ENCODE data around the gene MEGF11.

MEGF11 gene

DNA sequence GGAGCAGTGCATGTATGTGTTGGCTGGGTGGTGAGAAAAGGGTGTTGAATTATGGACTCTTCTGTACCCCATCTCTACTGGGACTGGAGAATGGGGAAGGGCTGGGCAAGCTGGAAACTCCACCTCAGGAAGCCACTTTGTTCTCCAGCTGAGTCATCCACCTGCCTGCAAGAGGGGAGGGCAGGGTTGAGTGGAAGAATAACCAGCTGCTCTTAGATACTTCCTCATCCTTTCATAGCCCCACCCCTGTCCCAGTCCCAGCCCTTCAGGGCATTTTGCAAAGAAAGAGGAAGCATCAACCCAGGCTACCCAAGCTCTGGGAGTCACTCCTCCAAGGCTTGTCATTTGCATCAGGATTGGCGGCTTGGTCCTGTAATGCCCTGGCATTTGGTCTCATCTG, 351.2 kb downstream of the MEGF11 start:
- DNase-seq (ENCODE audit: insufficient read length, low spot score) (no peak), FAIRE-seq (no peak)
- TF ChIP-seq, protein P1, sequence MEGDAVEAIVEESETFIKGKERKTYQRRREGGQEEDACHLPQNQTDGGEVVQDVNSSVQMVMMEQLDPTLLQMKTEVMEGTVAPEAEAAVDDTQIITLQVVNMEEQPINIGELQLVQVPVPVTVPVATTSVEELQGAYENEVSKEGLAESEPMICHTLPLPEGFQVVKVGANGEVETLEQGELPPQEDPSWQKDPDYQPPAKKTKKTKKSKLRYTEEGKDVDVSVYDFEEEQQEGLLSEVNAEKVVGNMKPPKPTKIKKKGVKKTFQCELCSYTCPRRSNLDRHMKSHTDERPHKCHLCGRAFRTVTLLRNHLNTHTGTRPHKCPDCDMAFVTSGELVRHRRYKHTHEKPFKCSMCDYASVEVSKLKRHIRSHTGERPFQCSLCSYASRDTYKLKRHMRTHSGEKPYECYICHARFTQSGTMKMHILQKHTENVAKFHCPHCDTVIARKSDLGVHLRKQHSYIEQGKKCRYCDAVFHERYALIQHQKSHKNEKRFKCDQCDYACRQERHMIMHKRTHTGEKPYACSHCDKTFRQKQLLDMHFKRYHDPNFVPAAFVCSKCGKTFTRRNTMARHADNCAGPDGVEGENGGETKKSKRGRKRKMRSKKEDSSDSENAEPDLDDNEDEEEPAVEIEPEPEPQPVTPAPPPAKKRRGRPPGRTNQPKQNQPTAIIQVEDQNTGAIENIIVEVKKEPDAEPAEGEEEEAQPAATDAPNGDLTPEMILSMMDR (IDR thresholded peaks at IDR 0.05; ENCODE audit: insufficient read depth, missing control alignments) = no peak

DNA sequence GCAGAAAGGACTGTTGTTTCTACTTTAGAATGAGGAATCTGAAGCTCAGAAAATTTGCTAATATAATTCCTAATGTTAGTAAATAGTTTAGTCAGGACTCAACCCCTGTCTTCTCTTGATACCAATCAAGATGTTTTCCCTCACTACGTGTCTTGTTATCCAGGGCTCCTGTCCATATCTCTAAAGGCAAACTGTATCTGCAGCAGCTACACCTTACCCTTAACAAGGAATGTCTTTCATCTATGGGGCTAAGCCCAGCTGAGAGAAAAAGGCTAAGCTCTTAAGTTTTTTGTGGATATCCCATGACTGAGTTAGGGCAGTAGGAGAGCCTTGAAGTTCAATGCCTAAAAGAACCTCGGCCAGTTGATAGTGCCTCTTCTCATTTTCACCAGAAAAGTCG, 351.7 kb downstream of the MEGF11 start:
- TF ChIP-seq, protein P1 (IDR thresholded peaks at IDR 0.05; ENCODE audit: insufficient read depth, missing control alignments) = no peak

DNA sequence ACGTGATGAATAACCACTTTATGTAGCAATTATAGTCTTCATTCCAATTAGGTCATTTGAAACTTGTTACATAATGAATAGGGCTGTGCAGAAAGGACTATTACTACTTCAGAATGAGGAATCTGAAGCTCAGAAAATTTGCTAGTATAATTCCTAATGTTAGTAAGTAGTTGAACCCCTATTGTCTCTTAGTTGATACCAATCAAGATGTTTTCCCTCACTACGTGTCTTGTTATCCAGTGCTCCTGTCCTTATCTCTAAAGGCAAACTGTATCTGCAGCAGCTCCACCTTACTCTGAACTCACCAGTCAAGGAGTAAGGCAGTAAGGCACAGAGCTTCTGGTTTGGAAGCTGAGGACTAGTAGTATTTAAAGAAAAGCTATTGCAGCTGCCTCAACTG, 352.2 kb downstream of the MEGF11 start:
- DNase-seq (ENCODE audit: insufficient read length, low spot score) = no peak
- FAIRE-seq = no peak
- TF ChIP-seq, protein P1 (IDR thresholded peaks at IDR 0.05; ENCODE audit: insufficient read depth, missing control alignments) = no peak

More for the DNA sequence above, 351.7 kb downstream of the MEGF11 start:
- FAIRE-seq = no peak
- DNase-seq (ENCODE audit: insufficient read length, low spot score) = no peak

DNA sequence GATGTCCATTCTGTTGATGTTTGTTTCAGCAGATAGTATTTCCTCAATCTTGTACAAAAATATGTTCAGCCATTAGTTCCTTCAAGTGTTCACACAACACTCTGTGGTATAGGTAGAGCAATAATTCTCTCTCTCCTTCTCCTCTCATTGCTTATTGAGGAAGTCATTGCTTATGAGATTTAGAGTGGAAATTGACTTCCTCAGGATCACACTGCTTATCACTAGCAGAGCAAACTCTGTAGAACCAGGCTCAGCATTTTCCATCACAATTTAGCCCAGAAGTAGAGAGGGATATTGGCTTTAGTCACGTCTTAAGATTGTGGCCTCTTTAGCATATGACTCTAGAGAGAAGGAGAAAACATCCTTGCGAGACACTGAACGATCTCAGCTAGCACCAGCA, 353.1 kb downstream of the MEGF11 start:
- no peak for DNase-seq (ENCODE audit: insufficient read length, low spot score)
- TF ChIP-seq, protein P1 (IDR thresholded peaks at IDR 0.05; ENCODE audit: insufficient read depth, missing control alignments) = no peak
- no peak for FAIRE-seq

DNA sequence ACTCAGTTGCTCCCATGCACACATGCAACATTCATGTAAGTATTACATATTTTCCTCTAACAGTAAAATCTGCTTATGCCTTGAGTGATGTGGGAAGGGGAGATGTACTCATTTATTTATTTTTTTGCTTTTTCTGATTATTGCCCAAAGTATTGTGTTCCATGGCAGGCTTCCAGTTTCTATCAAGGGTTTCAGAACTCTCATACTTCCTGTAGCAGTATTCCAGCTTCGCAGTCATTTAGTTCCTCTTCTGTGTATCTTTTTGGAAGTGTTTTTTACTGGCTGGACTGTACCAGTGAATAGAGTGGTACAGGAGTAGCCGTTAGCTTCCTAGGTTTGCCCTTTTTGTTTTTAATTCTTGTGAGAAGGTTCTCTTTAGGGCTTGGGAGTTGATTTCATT, 357.3 kb downstream of the MEGF11 start:
- DNase-seq (ENCODE audit: insufficient read length, low spot score) (no peak), FAIRE-seq (no peak)

DNA sequence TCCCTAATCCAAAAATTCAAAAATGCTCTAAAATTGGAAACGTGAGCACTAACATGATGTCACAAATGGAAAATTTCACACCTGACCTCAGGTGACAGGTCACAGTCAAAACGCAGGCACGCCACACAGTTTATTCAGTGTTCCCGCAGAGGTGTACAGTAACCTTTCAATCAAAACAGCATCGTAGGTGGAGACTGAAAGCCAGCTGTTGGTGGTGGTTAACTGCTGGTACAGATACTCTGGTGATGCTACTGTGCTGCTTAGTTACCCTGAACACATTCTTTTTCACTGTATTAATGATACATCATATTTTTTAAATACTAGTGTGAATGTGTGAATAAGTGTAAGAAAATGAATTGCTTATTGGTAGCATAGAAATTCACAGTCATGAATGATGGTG, 360.5 kb downstream of the MEGF11 start:
- FAIRE-seq = no peak
- DNase-seq (ENCODE audit: insufficient read length, low spot score) = no peak
- TF ChIP-seq, protein P1 (IDR thresholded peaks at IDR 0.05; ENCODE audit: insufficient read depth, missing control alignments) = no peak

More for the DNA sequence above, 357.3 kb downstream of the MEGF11 start:
- TF ChIP-seq, protein P1 (IDR thresholded peaks at IDR 0.05; ENCODE audit: insufficient read depth, missing control alignments) = no peak

DNA sequence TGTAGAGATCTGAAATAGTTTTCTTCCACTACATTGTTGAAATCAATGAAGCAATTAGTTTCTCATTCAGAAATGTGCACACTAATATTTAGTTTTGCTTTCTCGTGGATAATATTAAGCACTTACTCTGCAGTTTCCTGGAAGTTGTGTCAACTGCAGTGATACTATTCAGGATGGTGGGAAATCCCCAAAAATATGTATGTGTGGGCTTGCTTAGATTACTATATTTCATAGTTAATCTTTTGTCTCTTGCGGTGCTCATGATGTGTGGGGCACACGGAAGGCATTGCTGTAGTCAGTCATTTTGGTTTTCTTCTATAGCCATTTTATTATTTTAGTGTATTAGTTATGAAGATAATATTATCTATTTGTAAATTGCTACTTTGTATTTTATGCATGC, 364.6 kb downstream of the MEGF11 start:
- DNase-seq (ENCODE audit: insufficient read length, low spot score) = no peak
- no peak for FAIRE-seq
- TF ChIP-seq, protein P1 (IDR thresholded peaks at IDR 0.05; ENCODE audit: insufficient read depth, missing control alignments) = no peak

Data from D721Med (cell line).